Liver (tissue), 3 donors: ENCODE results near the gene TTC23.

Experiments
- CTCF ChIP-seq: fragments of 150-350 bp; IDR thresholded peaks from 2 replicates; pipeline ENCODE4 v1.5.1; 2017; ENCODE audit warnings: improper control_type of control experiment, low read depth, low read length; ENCODE audit not compliant: missing input control
- SP1 ChIP-seq: IDR thresholded peaks from 2 replicates; pipeline ENCODE4 v1.6.1; 2018; ENCODE audit warnings: antibody characterized with exemption, mild to moderate bottlenecking
- donor health status: healthy.
- donor health status: healthy.

GRCh38 chr15:99230867-99231266 lies 18.5 kb downstream of the TTC23 start:
- TF ChIP-seq SP1 (no peak), CTCF (no peak)
